GM19372 (cell line): ENCODE measurements around the gene TARS3.
A peak's percentile ranks its signal among the peaks of the same experiment; 100 is the strongest.
"Not testable (repeated sequence)": the region's sequence is repeated elsewhere in the genome, so short reads cannot be mapped to it uniquely, and the experiment has no call there.

ENCODE experiments used
- ATAC-seq: cut with Tn5 transposase; IDR thresholded peaks from one replicate; pipeline ENCODE4 v1.9.1; 2021; ENCODE audit warnings: mild to moderate bottlenecking, low read depth, moderate library complexity; ENCODE audit not compliant: unreplicated experiment

The TARS3 gene

GRCh38 chr15:101723874-101724674 is at the start of gene TARS3:
TSS of gene TARS3 (minus strand) at chr15:101724473. CDS start at chr15:101724387, 86 bp downstream.
- ATAC-seq, result peak; percentile 79

DNA sequence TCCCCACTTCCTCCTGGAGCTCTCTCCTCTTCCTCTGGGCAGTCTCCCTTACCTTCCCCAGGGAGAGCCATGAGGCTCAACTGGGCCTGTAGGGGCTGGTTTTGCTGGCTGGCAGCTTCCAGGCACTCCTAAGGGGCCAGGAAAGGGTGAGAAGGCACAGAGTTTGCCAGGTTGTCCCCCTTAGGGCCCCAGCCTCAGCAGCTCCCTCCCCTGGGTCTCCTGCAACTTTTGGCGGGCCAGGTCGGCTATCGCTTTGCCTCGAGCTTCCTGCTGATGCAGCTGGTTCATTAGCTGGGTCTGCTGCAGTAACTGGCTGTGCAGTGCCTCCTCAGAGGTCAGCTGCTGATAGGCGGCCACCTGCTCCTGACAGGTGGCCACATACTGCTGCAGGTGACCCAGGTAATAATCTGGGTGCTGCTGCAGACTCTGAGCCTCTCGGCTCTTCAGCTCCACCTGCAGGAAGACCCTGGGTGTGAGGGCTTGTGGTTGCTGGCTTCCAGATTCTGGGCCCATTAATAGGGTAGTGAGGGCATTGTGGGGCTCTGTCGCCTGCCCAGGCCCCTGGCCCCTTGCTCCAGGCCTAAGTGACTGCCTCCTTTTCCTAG is 49.3 kb upstream of the TARS3 start:
- no peak for ATAC-seq

GRCh38 chr15:101772921-101773320 is 48.6 kb upstream of the TARS3 start:
- no peak for ATAC-seq

GRCh38 chr15:101767083-101767640 is 42.9 kb upstream of the TARS3 start:
- not testable (repeated sequence) for ATAC-seq

- ATAC-seq, result no peak
These were observed 41.6 kb upstream of the TARS3 start for GRCh38 chr15:101765772-101766456.

DNA sequence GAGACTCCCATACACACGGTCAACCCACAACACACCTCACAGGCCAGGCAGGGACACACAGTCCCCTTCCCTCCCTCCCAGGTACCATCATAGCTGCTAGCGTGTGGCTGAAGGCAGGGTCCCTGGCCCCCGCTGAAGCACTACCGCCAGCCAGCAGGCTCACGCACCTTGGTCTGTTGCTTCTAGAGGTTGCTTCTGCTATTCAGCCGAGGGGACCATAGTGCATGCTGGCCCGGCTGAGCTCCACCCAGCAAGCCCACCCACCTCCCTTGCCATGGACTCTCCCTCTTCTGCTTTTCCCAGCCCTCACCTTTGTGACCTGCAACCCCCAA is 41.0 kb upstream of the TARS3 start:
- ATAC-seq, result not testable (repeated sequence)

GRCh38 chr15:101764669-101765339 is 40.5 kb upstream of the TARS3 start:
- ATAC-seq, result not testable (repeated sequence)

- ATAC-seq, result peak; percentile 17
These were observed 22.4 kb upstream of the TARS3 start for GRCh38 chr15:101746716-101747082.

- ATAC-seq, result not testable (repeated sequence)
These were observed 10.6 kb upstream of the TARS3 start for GRCh38 chr15:101734837-101735236.

DNA sequence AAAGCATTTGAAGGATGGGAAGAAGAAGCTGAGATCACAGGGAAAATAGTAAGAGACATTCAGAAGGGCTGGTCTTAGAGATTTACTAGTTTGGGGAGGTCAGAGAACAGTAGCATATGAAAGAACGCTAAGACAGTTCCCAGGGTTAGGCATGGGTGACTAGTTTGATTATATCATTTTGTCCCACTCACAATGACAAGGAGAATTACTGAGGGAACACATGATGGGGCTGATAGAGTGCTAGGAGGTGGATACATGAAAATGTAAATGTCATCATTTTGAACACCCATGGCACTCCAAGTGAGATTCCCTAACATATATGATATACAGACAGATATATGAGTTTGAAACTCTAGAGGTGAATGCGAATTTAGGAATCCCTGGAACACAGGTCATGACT is 9.3 kb upstream of the TARS3 start:
- ATAC-seq, result no peak

DNA sequence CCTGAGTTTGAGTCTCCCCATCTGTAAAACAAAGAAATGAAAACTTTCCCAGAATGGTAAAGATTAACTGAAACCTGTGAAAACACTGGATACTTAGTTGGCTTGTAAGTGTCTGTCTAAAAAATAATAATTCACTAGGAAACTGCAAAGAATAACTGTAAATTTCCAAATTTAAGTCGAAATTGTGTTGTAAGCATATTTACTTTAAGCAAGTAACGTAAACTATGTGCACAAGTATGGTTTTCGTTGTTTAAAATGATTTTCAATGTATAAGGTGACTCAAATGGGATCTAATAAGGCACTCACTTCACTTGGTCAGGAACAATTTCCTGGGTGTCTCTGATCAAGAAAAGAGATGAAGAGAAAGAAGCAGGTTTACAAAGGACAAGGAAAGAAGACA is 8.5 kb upstream of the TARS3 start:
- ATAC-seq, result no peak

GRCh38 chr15:101731746-101732145 is 7.5 kb upstream of the TARS3 start:
- ATAC-seq, result no peak

- ATAC-seq, result no peak
These were observed 2.9 kb upstream of the TARS3 start for GRCh38 chr15:101727186-101727585.

GRCh38 chr15:101725073-101725472 is 800 bp upstream of the TARS3 start:
- ATAC-seq, result no peak

DNA sequence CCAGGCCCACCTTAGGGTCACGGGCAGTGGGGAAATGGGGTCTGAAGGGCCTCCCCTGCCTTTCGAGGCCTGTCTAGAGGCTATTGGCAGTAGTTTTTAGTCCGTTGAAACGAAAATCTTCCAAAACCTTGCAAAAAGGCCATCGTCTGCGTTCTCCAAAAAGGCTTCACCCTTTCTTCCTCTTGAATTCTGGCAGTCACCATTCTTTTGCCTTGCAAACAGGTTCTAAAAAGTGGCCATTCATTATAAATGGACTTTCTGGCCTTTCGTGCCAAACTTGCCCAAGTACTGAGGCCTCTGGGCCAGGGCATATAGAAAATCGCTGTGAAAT is 367 bp upstream of the TARS3 start:
- ATAC-seq, result no peak

- peak; percentile 35 for ATAC-seq
These were observed 951 bp downstream of the TARS3 start for GRCh38 chr15:101723171-101723873.

GRCh38 chr15:101718896-101719295 is 5.4 kb downstream of the TARS3 start:
- no peak for ATAC-seq

DNA sequence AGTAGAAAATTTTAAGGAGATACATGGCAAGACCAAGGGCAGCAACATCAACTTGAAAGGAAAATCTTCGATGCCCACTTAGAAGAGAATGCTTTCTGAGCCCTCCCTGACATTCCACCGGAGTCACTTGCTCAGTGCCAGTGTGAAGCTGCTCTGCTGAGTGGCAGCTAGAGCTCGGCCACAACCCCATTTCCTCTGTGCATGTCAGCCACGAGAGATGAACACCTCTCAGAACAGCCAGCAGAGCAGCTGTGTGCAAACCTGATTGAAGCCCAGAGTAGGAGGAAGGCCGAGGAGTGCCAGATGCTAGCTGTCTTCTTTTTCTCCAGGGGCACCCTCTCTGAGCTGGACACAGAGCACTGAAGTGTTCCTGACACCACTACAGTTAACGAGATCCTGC is 12.2 kb downstream of the TARS3 start:
- ATAC-seq, result no peak

GRCh38 chr15:101710806-101711205 is 13.5 kb downstream of the TARS3 start:
- no peak for ATAC-seq

GRCh38 chr15:101709466-101709865 is 14.8 kb downstream of the TARS3 start:
- no peak for ATAC-seq
